ENCODE data around the gene ZFAND2B. TPM values are rescaled to one million over a fixed set of nuclear protein-coding genes. Genes with fewer than 3 reads are reported as not detected.
A peak's percentile ranks its signal among the peaks of the same experiment; 100 is the strongest.

Gene ZFAND2B, protein sequence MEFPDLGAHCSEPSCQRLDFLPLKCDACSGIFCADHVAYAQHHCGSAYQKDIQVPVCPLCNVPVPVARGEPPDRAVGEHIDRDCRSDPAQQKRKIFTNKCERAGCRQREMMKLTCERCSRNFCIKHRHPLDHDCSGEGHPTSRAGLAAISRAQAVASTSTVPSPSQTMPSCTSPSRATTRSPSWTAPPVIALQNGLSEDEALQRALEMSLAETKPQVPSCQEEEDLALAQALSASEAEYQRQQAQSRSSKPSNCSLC
- polyA plus RNA-seq (2013, experiment 1 of 2; ENCODE audit: insufficient read length): 29.4 TPM
- 26.8 TPM for polyA plus RNA-seq (2013, experiment 2 of 2; ENCODE audit: insufficient read length)

DNA sequence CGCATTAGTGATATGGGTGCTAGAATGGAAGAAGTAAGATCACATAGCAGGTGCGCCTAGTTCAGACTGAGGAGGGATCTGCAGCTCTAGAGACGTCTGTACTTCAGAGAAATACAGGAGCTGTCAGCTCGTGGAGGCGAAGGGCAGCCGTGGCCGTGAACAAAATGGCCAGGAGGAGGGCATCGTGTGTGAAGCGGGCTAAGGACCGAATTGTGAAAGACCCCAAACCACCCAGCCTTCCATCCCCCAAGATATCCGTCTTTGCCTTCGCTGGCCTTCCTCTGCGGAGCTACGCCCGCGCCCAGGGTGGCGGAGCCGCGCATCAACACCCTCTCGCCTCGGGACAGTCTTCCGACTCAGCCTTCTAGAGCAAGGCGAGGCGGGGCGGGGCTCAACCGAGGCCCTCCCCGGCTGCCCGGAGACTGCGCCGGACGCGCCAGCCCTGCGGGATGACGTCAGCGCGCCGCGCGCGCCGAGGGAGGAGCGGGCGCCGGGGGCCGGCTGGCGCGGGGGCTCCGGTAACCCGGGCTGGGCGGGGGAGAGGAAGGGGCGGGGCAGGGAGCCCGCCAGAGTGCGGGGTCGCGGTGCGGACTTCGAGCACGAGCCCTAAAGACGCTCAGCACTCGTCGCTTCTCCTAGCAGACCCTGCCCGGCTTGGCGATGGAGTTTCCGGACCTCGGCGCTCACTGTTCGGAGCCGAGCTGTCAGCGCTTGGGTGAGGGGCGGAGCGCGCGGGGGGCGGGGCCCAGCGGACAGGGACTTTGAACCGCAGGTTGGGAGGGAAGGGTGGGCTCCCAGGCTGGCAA, at the start of gene ZFAND2B:
Gene ZFAND2B (plus strand): TSS at position 455 of the 806 bp plus-strand sequence. CDS start 206 bp downstream, at position 661.
- peak; percentile 95 for DNase-seq

DNA sequence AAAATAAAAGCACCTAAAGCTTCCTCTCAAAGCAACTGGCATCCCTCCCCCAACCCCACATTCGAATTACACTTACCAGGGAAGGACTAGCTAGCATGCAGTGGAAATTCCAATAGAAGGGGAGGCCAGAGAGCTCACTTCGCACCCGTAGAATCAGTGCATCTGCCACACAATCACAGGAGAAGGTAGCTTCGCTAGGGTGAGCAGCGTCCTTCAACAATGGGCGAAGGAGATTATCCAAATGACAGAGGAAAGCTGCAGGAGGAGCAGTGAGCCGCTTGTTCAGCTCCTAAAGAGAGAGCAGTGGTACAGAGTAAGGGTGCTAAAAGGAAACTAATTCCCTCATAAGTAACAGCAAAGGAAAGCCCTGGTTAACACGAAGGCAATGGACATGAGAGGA, 49.2 kb upstream of the ZFAND2B start:
- no peak for DNase-seq

DNA sequence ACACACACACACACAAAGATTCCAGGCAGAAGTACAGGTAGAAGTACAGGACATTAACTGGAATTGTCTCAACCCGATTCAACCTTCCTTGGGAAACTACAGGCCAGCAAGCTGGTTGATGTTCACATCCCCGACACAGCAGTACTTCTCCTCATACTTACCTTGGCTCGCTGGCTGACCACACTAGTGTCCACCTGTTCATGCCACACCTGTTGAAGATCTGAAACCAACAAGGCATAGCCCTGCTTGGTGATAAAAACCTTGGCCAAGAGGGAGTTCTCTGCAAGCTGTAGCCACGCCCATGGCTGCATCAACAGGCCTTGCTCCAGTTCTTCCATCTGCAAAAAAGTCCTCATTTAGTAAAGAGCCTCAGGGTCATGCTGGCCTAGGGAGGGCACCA, 48.6 kb upstream of the ZFAND2B start:
- DNase-seq: no peak

DNA sequence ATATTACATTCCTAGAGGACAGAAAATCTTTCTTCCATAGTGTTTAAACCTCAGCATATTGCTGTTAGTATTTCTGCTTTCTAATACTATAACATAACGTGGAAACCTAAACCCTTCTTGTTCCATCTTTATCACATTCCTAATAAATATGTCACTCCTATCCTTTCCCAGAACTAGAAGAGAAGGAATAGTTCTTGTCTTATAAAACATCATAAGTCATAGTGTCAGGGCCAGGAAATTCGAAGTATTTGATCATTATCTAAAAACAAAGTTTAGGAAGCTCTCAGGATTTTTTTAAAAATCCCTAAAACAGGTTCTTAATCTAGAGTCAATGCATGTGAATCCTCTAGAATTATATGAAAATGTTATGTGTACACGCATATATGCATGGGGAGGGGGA, 48.0 kb upstream of the ZFAND2B start:
- DNase-seq: peak; percentile 52

DNA sequence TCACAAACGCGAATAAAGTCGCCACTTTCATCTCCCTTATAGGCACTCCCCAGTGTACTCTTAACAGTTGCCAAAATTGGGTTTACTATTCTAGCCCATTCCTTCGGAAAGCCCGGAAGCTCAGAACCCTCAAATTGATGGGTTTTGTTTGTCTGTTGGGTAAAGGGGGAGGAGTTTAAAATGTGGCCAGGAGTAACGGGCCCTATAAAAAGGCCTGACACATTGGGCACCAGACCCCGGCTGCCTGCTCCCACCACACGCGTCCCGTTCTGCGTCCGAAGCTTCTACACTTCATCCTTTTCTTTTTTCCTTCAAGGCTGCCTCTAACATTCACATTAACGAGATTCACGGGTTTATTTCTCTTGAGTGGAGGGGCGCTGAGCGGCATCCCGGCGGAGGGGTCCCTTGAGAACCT, 46.8 kb upstream of the ZFAND2B start:
- no peak for DNase-seq

DNA sequence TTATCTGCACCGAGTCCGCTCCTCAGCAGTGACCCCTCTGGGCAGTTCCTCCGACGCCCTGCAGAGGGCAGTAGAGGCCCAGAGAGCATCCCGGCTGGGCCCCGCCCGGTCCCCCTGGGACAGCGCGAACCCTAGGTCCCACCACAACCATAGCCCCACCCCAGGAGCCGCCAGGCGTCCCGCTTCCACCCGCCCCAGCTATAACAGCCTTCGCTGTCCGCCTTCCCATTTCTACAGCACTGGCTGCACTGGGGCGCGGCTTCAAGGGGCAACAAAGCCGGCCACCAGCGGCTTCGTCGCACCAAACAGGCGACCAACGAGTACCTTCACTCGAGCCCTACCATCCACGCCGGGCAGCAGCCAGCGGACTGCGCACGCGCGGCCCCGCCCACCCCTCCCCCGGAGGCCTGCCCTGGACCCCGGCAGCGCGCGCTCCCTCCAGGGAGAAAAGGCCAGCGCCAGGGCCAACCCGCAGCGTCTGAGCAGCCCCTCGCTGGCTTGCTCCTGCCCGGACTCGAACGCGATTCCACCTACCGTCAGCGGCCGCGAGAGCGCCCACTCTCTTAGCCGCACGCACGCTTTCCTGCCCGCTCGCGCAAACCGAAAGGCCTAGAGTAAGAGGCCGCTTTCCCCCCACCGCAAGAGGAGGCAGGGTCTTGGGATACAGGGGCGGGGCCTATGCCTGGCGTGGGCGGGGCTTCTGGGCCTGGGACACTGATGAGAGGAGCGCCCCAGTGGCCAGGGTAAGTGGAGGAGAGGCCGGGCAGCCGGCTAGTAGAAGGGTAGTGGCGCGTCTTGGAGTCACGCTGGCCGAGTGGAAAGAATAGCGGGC, 46.2 kb upstream of the ZFAND2B start, which contains the start of gene NHEJ1:
Gene NHEJ1 (minus strand): TSS at position 630 of the 832 bp plus-strand sequence. CDS start 2,453 bp downstream, outside the sequence.
- DNase-seq: peak; percentile 95

DNA sequence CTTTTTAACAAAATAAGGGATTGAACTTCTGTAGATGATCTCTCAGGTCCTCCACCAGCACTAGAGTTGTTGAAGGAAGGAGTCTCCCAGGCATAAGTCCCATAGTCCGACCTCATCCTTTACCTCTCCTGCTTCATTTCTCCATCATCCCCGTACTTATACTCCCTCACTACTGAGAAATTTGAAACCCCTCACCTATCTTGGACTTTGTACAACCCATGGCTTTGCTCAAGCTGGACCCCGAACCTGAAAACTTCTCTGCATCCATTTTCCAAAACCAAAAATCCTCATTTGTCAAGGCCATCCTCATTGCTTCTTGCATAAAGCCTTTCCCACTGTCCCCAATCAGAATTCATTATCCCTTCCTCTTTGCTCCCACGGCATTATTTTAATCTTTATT, 45.5 kb upstream of the ZFAND2B start:
- no peak for DNase-seq

DNA sequence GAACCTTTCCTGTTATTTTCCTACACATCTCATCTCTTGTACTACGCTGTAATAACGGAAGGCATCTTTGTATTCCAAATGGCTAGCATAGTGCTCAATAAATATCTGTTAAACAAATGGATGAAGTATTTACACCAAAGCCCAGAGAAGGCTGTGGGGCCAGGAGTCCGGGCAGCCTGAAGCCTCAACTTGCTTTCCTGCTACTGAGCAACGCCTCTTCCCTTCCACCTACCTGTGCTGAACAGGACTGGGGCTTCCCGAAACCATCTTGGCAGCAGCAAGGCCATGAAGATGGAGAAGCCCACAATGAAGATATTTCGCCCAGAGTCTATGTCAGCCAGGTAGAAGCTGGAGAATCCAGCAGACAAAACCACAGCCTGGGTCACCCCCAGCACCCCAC, 43.4 kb upstream of the ZFAND2B start:
- DNase-seq: no peak

DNA sequence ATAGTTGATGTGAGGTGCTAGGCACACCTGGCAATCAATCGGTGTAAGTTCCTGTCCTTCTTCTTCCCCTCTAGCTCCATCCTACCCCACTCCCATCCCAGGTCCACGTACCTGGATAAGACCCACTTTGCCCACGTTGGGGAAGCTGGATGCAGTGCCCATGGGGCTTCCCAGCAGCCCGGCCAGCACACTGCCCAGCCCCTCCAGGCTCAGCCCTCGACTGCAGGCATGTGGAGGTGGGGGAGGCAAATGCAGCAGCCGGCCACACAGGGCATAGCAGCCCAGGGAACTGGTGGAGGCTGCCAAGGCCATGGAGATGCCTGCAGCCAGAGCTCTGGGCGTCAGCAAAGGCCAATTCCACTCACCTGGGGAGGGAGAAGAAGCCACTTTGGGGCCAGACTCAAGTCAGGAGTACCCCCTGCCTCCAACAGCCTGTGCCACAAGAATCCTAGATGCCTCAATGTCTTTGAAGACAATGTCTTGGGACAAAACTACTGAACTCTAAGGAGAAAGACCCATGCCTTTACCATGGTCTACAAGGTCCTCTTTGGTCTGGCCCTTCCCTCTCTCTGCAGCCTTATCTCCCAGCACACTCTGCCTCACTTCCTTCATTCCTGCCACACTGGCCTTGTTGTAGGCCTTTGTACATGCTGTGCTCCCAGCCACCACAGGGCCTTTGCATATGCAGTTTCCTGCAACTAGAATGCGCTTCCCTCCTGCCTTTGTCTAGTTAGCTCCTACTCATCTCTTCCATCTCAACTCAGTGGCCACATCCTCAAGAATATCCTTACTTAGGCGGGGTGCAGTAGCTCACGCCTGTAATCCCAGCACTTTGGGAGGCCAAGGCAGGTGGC, 41.3 kb upstream of the ZFAND2B start:
- DNase-seq: no peak

DNA sequence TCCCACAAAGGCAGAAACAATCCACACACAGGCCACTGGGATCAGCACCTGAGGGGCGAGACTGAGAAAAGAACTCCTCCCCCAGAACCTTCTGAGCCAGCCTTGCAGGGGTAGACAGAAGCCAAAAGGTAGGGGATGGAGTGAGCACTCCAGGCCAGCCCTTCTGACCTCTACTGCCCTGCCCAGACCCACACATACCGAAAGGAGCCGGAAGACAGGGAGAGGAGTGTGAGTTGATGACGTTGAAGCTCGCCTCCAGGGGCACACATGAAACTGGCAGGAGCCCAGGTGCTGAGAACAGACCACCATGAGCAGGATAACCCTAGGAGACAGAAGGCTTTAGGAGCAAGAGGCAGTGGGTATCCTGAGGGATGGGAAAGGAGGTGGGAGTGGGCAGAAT, 38.6 kb upstream of the ZFAND2B start:
- DNase-seq: no peak

DNA sequence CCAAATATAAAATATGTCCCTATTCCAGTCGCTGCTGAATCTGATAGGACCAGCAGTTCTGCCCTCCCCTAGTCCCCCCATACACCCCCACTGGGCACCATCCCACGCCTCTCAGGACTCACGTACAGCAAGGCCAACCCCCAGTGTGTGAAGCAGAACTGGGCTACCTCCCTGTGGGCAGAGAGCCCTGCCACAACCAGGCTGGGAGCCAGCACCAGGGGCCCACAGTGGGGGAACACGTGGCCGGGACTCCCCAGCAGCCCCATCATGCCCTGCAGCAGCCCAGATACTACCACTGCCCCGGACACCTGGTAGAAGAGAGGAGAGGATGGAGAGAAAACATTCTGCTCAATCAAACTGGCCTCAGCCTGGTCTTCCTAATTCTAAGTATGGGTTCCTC, 38.1 kb upstream of the ZFAND2B start:
- no peak for DNase-seq

DNA sequence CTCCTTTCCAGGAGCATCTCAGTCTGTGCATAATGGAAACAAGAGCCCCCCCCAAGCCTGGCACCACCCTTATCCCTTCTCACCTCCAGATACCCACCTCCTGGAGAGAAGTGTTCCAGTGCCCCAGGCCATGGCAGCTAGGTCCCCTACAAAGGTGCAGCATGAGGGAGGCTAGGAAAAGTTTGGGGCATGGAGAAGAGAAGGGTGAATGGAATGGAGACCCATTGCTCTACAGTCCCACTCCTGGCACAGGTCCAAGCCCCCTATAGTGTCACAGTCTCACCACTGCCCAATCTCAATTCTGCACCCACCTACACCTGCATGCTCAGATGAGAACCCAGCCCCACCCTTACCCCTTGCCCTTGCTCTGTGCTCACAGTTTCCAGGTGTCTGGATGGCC, 37.6 kb upstream of the ZFAND2B start:
- no peak for DNase-seq

DNA sequence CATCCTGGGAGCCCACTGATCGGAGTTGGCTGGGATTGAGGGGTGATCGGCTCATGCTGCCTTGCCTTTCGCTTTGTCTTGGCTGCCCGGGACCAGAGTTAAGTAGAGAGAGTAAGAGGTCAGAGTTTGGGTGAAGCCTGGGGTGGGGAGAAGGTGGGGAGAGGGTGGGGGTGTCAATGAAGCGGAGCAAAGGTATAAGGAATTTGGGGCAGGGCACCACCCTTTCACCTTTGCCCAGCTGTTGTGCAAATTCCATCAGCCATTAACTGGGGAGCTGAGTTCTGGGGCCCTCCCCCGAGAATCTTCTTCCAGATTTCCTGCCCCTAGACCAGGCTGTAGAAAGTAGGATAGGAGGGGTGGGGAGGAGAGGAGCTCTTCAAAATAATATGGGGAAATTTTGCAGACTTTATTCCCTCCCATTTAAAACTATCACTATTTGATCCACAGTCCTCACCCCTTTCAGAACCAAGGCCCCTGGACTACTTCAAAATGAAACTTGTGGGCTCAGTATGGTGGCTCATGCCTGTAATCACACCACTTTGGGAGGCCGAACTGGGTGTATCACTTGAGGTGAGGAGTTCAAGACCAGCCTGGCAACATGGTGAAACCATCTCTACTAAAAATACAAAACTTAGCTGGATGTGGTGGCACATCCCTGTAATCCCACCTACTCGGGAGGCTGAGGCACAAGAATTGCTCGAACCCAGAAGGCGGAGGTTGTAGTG, 36.5 kb upstream of the ZFAND2B start, which contains the start of gene SLC23A3:
Gene SLC23A3 (minus strand): TSS at position 100 of the 725 bp plus-strand sequence. CDS start 45 bp downstream, at position 55.
- DNase-seq: no peak

DNA sequence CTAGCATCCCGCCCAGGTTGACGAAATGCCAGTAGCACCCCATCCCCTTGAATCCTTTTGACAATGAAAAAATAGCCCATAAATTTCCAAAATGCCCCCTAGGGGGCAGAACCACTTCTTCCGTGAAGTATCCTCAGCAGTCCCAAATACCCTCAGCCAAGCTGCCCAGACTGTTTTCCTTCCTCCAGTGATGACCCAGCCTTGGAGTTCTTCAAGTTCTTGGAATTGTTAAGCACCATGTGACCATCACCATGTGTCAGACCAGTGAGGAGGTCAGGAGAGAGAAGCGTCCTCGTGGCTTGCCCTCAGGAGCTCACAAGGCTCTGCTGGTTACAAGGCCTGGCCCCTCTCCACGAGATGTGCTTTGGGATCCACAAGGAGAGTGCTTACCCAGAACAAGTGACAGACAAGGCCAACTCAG, 35.3 kb upstream of the ZFAND2B start:
- peak; percentile 87 for DNase-seq

DNA sequence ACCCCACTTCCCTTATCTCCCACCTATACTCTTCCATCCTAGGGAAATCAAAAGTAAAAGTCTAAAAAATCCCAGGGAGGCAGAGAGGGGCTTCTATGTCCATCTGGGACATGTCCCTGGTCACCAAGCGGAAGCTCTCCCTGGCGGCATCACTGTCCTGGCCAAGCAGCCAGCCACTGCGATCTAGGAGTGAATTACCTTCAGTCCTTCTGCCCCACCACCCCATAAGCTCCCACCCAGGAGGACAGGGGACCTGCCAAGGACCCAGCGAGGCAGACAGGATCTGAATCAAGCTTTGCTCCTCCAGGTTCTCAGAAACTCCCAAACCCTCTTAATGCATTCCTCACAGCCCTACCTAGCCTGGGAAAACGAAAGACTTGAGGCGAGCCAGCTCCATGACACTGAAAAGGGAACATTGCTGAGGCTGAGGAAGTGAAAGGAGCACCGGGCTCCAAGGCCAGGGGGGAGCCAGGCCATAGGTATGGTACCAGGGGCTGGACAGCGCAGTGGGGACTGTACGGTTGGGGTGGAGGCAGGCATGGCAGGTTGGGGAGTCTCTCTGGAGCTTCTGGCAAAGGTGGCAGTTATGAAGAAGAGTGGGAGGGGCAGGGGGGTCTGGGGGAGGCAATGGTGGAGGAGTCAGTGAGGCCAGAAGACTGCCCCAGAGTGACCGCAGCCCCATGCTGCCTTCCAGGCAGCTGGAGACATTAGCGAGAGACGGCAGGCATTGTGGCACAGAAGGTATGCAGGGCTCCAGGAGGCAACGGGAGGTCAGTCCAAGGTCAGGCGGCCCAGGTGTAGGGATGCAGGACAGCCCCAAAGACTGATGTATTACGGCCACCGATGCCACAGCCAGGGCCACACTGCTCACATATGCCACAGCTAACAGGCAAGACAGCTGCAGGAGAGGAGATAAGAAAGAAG, 34.1 kb upstream of the ZFAND2B start:
- no peak for DNase-seq

DNA sequence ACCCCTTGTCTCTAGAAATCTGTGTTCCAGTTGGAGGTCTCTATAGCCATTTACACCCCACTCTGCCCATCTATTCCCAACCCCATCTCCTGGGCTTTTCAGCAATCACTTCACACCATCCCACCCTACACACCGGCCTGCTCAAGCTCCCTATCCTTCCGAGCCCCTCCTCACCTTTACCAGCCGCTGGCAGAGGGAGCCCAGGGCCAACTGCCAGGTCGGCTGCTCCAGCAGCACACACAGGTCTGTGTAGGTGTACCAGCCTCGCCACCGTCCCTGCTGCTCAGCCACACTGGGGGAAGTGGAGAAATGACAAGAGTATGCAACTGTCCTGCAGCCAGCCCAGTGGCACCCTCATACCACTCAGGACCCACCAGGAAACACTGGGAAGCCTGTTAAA, 33.4 kb upstream of the ZFAND2B start:
- DNase-seq: no peak

DNA sequence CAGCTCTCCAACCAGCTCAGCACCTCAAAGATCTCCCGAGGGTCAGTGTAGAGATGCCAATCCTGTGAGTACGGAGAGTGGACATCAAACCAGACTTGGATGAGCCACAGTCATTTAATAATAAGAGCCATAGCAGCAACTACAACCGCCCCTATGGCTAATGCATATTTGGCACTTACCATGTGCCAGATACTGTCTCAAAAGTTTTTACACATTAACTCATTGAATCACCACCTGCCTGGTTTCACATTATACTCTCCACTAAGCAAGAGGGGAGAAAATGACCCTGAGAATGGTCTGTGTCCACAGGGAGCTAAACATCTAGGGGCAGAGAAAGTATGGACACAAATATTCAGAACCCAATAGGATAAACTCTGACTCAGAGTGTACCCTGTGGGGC, 32.4 kb upstream of the ZFAND2B start:
- no peak for DNase-seq

DNA sequence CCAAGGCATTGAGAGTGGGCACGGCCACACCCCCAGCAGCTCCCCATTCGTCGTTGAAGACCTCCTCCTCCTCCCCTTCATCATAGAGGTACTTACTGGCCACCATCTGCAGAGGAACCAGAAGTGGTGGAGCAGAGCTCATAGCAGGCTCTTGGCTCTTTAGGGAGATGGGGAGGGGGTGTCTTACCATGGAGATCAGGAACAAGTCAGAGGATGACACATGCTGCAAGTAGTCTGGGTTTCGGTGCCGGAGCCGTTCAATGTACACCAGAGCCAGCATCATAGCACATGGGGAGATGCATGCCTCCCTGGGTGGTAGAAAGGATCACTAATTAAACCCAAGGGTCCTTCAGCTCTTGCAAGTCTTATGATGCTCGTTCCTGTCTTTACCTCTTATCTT, 31.8 kb upstream of the ZFAND2B start:
- DNase-seq: no peak

DNA sequence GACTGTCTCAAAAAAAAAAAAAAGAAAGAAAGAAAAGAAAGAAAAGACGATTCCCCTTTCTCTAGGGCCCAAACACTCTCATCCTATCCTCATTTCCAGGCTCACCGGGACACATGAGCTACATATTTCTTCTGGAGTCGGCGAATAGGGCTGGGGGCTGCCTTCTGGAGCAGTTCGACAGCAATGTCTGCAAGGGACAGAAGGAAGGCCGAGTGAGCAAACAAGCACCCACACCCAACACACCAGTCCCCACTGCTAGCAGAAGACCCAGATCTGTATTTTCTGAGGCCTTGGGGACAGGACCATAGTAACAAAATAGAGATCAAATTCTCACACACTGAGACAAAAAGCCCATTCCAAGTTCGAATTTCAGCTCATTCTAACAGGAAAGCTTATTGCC, 31.1 kb upstream of the ZFAND2B start:
- DNase-seq: no peak

Data from fibroblast of skin of scalp (primary cell).